ENCODE results near the gene ELMO1. TPM values are rescaled to one million over a fixed set of nuclear protein-coding genes. Genes with fewer than 3 reads are reported as not detected.

The ELMO1 gene
- total and polyA plus RNA-seq, 9 donors: 8.9 to 48.9 (median 28.0) TPM

DNA sequence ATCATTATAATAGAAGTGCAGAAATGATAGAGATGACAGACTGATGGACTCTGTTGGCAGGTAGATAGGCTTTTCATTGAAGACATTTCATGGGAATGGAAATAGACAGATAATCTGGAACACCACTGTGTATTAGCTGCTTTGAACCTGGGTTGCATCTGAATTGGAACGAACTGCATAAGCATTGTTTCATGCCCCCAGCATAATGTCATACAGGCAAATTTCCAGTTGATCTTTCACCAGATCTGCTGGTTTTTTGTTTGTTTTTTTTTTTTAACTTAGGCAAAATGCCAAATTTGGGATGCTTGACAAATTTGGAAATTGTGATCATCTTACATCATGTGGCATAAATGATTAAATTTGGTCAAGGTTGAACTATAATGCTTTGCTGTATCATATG lies 552.2 kb downstream of the ELMO1 start:
- Histone ChIP-seq H3K4me1 (ENCODE audit: insufficient read depth) (no peaks in the 10 kb centered on the region), H3K36me3 (no peaks in the 10 kb centered on the region), H3K27ac (no peak overlapping the region), H3K4me3 (no peak overlapping the region), H3K9me3 (no peaks in the 10 kb centered on the region), H3K27me3 (no peaks in the 10 kb centered on the region)
- 78 to 89% (median 88%) methylated on average over 1 of the region's 1 CpG for WGBS, 3 donors
- no peak for DNase-seq
- no peak for TF ChIP-seq POLR2A (IDR thresholded peaks at IDR 0.05)
- TF ChIP-seq, protein P1, sequence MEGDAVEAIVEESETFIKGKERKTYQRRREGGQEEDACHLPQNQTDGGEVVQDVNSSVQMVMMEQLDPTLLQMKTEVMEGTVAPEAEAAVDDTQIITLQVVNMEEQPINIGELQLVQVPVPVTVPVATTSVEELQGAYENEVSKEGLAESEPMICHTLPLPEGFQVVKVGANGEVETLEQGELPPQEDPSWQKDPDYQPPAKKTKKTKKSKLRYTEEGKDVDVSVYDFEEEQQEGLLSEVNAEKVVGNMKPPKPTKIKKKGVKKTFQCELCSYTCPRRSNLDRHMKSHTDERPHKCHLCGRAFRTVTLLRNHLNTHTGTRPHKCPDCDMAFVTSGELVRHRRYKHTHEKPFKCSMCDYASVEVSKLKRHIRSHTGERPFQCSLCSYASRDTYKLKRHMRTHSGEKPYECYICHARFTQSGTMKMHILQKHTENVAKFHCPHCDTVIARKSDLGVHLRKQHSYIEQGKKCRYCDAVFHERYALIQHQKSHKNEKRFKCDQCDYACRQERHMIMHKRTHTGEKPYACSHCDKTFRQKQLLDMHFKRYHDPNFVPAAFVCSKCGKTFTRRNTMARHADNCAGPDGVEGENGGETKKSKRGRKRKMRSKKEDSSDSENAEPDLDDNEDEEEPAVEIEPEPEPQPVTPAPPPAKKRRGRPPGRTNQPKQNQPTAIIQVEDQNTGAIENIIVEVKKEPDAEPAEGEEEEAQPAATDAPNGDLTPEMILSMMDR (IDR thresholded peaks at IDR 0.05): no peak
- no peak for TF ChIP-seq EP300 (IDR thresholded peaks at IDR 0.05)
- intact Hi-C loops (cut with DNase I): no loop called here

DNA sequence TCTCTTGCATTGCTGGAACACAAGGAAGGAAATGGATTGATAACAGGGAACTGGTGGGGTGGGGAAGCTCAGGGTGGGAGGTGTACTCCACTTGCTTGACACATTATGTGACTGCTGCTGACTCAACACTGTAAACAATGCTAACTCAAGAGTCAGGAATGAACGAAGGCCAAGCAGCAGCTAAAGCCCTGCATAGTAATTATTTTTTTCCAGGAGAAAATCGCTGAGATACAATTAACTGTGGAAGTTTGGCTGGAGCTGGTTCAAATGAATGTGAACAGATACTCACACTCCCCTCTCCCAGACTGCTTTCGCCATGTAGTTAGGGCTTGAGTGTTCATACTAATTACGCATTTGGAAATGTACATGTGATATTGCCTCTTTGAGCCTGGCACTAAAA lies 553.5 kb downstream of the ELMO1 start:
- WGBS, 3 donors: 47 to 53% (median 48%) methylated on average over 4 of the region's 4 CpGs
- TF ChIP-seq POLR2A (IDR thresholded peaks at IDR 0.05) (no peak), EP300 (IDR thresholded peaks at IDR 0.05) (no peak)
- TF ChIP-seq, protein P1 (IDR thresholded peaks at IDR 0.05): no peak
- Histone ChIP-seq H3K4me1 (ENCODE audit: insufficient read depth) (no peaks in the 10 kb centered on the region), H3K9me3 (no peaks in the 10 kb centered on the region), H3K4me3 (no peak overlapping the region), H3K27ac (no peak overlapping the region), H3K36me3 (no peaks in the 10 kb centered on the region), H3K27me3 (no peaks in the 10 kb centered on the region)
- DNase-seq: no peak
- intact Hi-C loops (cut with DNase I): no loop called here

DNA sequence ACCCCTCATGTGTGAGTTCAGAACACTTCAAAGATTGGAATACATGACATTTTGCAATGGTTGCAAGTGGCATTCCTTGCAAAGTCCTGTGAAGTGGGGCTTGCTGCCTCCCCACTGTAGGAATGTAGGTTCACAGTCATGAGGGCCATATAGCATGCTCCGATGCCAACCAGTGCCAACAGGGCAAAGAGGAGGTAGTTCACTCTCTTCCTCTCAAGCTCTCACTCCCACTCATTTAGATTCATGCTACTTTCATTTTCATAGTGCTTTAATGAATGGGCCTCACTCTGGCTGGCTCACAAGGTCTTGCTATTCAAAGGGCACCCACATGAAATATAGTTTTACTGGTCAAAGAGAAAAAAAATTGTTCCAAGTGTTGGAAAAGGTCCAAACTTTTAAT lies 554.5 kb downstream of the ELMO1 start:
- TF ChIP-seq POLR2A (IDR thresholded peaks at IDR 0.05): no peak
- TF ChIP-seq EP300 (IDR thresholded peaks at IDR 0.05): no peak
- TF ChIP-seq, protein P1 (IDR thresholded peaks at IDR 0.05): no peak
- no peak overlapping the region for H3K27ac ChIP-seq
- no peaks in the 10 kb centered on the region for H3K27me3 ChIP-seq
- no peak for DNase-seq
- H3K4me1 ChIP-seq (ENCODE audit: insufficient read depth): no peaks in the 10 kb centered on the region
- WGBS, 3 donors: 73 to 85% (median 82%) methylated on average over 1 of the region's 1 CpG
- H3K4me3 ChIP-seq: no peak overlapping the region
- intact Hi-C loops (cut with DNase I): no loop called here
- no peaks in the 10 kb centered on the region for H3K36me3 ChIP-seq
- no peaks in the 10 kb centered on the region for H3K9me3 ChIP-seq

DNA sequence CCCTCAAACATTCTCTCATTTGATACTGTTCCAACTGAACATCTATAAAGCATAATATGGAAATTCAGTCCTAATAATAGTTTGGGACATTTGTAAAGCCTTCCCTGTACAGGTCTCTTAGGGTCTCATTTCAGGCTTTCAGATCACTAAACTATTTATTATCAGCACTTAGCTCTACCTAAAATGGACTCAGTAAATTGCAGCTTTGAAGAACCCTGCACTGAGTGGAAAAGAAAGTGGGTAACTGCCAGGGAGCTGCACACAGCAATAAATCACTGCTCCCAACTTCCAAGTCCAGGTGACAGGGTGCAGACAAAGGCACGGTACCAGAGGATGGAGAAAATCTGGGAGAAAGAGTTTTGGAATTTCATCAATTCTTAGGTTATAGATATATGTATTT lies 559.5 kb downstream of the ELMO1 start:
- DNase-seq: no peak
- Histone ChIP-seq H3K27ac (no peak overlapping the region), H3K4me1 (ENCODE audit: insufficient read depth) (no peaks in the 10 kb centered on the region), H3K27me3 (no peaks in the 10 kb centered on the region), H3K9me3 (no peaks in the 10 kb centered on the region), H3K4me3 (no peak overlapping the region), H3K36me3 (no peaks in the 10 kb centered on the region)
- no peak for TF ChIP-seq POLR2A (IDR thresholded peaks at IDR 0.05)
- no peak for TF ChIP-seq EP300 (IDR thresholded peaks at IDR 0.05)
- TF ChIP-seq, protein P1 (IDR thresholded peaks at IDR 0.05): no peak
- WGBS, 3 donors: 59 to 69% (median 62%) methylated on average over 1 of the region's 1 CpG
- intact Hi-C loops (cut with DNase I): no loop called here

DNA sequence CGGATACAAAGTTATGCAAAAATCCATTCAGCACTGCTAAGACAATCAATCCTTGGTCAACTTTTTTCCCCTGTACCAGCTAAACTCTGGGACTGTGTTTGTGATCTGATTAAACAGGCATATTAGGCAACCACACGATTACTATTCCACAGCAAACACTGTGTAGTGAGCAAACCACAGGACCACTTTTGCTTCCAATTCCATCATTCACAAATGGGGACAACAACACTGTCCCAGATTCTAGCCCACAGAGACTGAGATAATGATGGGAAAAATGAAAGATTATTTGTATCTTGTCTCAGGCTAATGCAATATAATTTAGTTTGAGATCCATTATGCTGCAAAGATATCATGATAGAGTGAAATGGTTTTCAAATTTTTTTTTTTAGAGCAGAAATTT lies 560.7 kb downstream of the ELMO1 start:
- Histone ChIP-seq H3K4me1 (ENCODE audit: insufficient read depth) (no peaks in the 10 kb centered on the region), H3K4me3 (no peak overlapping the region), H3K36me3 (no peaks in the 10 kb centered on the region), H3K27me3 (no peaks in the 10 kb centered on the region), H3K9me3 (no peaks in the 10 kb centered on the region), H3K27ac (no peak overlapping the region)
- TF ChIP-seq POLR2A (IDR thresholded peaks at IDR 0.05): no peak
- TF ChIP-seq, protein P1 (IDR thresholded peaks at IDR 0.05): no peak
- no peak for TF ChIP-seq EP300 (IDR thresholded peaks at IDR 0.05)
- intact Hi-C loops (cut with DNase I): no loop called here
- no peak for DNase-seq
- 62 to 79% (median 67%) methylated on average over 2 of the region's 2 CpGs for WGBS, 3 donors

Data from ovary (tissue), 9 donors.